ENCODE results near the gene CYTH4. TPM values are rescaled to one million over a fixed set of nuclear protein-coding genes. Genes with fewer than 3 reads are reported as not detected.

Gene CYTH4
- total RNA-seq, 2 donors from 2014 or later, result 2.3 to 7.9 TPM

- ATAC-seq (no peak), DNase-seq (no peak)
These were observed 10.9 kb downstream of the CYTH4 start for GRCh38 chr22:37293172-37293571.

GRCh38 chr22:37294747-37295146 is 12.4 kb downstream of the CYTH4 start:
- no peak overlapping the region for H3K4me3 ChIP-seq
- H3K36me3 ChIP-seq (replicated peaks in 1 of 2; ENCODE audit: insufficient read depth in 1 of 2, low read depth in 2 of 2), result no peaks in the 10 kb centered on the region
- no peaks in the 10 kb centered on the region for H3K4me1 ChIP-seq
- no peak overlapping the region for H3K27ac ChIP-seq
- H3K9me3 ChIP-seq, result no peaks in the 10 kb centered on the region
- 50 to 57% methylated on average over 8 to 9 of the region's 9 CpGs for WGBS, 2 donors
- intact Hi-C loops (cut with DNase I), result no loop called here
- DNase-seq, result no peak
- no peaks in the 10 kb centered on the region for H3K27me3 ChIP-seq
- TF ChIP-seq POLR2A (IDR thresholded peaks at IDR 0.05) (no peak), CTCF (IDR thresholded peaks at IDR 0.05) (no peak)
- ATAC-seq, result no peak

More at GRCh38 chr22:37293172-37293571, 10.9 kb downstream of the CYTH4 start:
- Histone ChIP-seq H3K4me1 (no peaks in the 10 kb centered on the region), H3K9me3 (no peaks in the 10 kb centered on the region), H3K4me3 (no peak overlapping the region), H3K27ac (no peak overlapping the region), H3K36me3 (replicated peaks in 1 of 2; ENCODE audit: insufficient read depth in 1 of 2, low read depth in 2 of 2) (no peaks in the 10 kb centered on the region), H3K27me3 (no peaks in the 10 kb centered on the region)
- no peak for TF ChIP-seq POLR2A (IDR thresholded peaks at IDR 0.05)
- no peak for TF ChIP-seq CTCF (IDR thresholded peaks at IDR 0.05)
- intact Hi-C loops (cut with DNase I), result no loop called here
- 72 to 74% methylated on average over 3 of the region's 3 CpGs for WGBS, 2 donors

GRCh38 chr22:37295213-37295886 is 13.0 kb downstream of the CYTH4 start:
- ATAC-seq, result no peak

GRCh38 chr22:37295946-37296345 is 13.6 kb downstream of the CYTH4 start:
- H3K4me3 ChIP-seq, result no peak overlapping the region
- H3K4me1 ChIP-seq, result no peaks in the 10 kb centered on the region
- H3K36me3 ChIP-seq (replicated peaks in 1 of 2; ENCODE audit: insufficient read depth in 1 of 2, low read depth in 2 of 2), result no peaks in the 10 kb centered on the region
- no peak for DNase-seq
- TF ChIP-seq POLR2A (IDR thresholded peaks at IDR 0.05) (no peak), CTCF (IDR thresholded peaks at IDR 0.05) (no peak)
- no peak overlapping the region for H3K27ac ChIP-seq
- H3K27me3 ChIP-seq, result no peaks in the 10 kb centered on the region
- 76 to 78% methylated on average over 4 to 11 of the region's 11 CpGs for WGBS, 2 donors
- H3K9me3 ChIP-seq, result no peaks in the 10 kb centered on the region
- ATAC-seq, result no peak
- intact Hi-C loops (cut with DNase I), result no loop called here

More at GRCh38 chr22:37295213-37295886, 13.0 kb downstream of the CYTH4 start:
- TF ChIP-seq CTCF (IDR thresholded peaks at IDR 0.05), result no peak
- no peak for TF ChIP-seq POLR2A (IDR thresholded peaks at IDR 0.05)
- H3K36me3 ChIP-seq (replicated peaks in 1 of 2; ENCODE audit: insufficient read depth in 1 of 2, low read depth in 2 of 2), result no peaks in the 10 kb centered on the region
- intact Hi-C loops (cut with DNase I), result no loop called here
- no peak overlapping the region for H3K4me3 ChIP-seq
- no peaks in the 10 kb centered on the region for H3K4me1 ChIP-seq
- H3K27me3 ChIP-seq, result no peaks in the 10 kb centered on the region
- no peaks in the 10 kb centered on the region for H3K9me3 ChIP-seq
- no peak for DNase-seq
- H3K27ac ChIP-seq, result no peak overlapping the region
- 59 to 77% methylated on average over 7 to 17 of the region's 18 CpGs for WGBS, 2 donors
